WERI-Rb-1 (cell line): ENCODE measurements around the gene SOCS7.

Experiments used
- DNase-seq: peaks from one replicate; pipeline ENCODE4 v3.0.0-alpha.2; 2020
- H3K27ac ChIP-seq: fragments of 250-450 bp; sonication (Bioruptor Pico); 2 replicates; pipeline ENCODE4 v1.5.1; 2020; ENCODE audit warnings: mild to moderate bottlenecking, moderate library complexity
- H3K27me3 ChIP-seq: fragments of 250-450 bp; sonication (Bioruptor Pico); 2 replicates; pipeline ENCODE4 v1.5.1; 2021; ENCODE audit warnings: mild to moderate bottlenecking, low read depth, moderate library complexity; ENCODE audit not compliant: insufficient read depth, severe bottlenecking
- H3K36me3 ChIP-seq: fragments of 250-450 bp; sonication (Bioruptor Pico); 2 replicates; pipeline ENCODE4 v1.5.1; 2020; ENCODE audit warnings: mild to moderate bottlenecking, moderate library complexity
- H3K4me3 ChIP-seq: 2 replicates; pipeline ENCODE4 v1.5.1; 2011; ENCODE audit warnings: low read depth, mild to moderate bottlenecking, control low read depth, low read length
- H3K9me3 ChIP-seq: fragments of 250-450 bp; sonication (Bioruptor Pico); 2 replicates; pipeline ENCODE4 v1.5.1; 2021; ENCODE audit warnings: mild to moderate bottlenecking, moderate library complexity; ENCODE audit not compliant: severe bottlenecking
- CTCF ChIP-seq: IDR thresholded peaks from 2 replicates; pipeline ENCODE4 v1.5.1; 2011; ENCODE audit warnings: low read depth, mild to moderate bottlenecking, control low read depth, inconsistent platforms, low read length

Gene SOCS7

GRCh38 chr17:38338535-38338934 is 13.1 kb upstream of the SOCS7 start:
- Histone ChIP-seq H3K4me3 (no peak overlapping the region), H3K36me3 (no peaks in the 10 kb centered on the region), H3K27ac (no peak overlapping the region), H3K27me3 (no peaks in the 10 kb centered on the region), H3K9me3 (no peaks in the 10 kb centered on the region)
- no peak for TF ChIP-seq CTCF
- DNase-seq: no peak

- H3K27me3 ChIP-seq: no peaks in the 10 kb centered on the region
- TF ChIP-seq CTCF: no peak
- no peaks in the 10 kb centered on the region for H3K36me3 ChIP-seq
- no peak overlapping the region for H3K27ac ChIP-seq
- no peaks in the 10 kb centered on the region for H3K9me3 ChIP-seq
- no peak overlapping the region for H3K4me3 ChIP-seq
- no peak for DNase-seq
Observed at GRCh38 chr17:38339891-38340290, 11.8 kb upstream of the SOCS7 start.

- Histone ChIP-seq H3K27ac (no peak overlapping the region), H3K27me3 (no peaks in the 10 kb centered on the region), H3K4me3 (no peak overlapping the region), H3K9me3 (no peaks in the 10 kb centered on the region), H3K36me3 (no peaks in the 10 kb centered on the region)
- no peak for TF ChIP-seq CTCF
- no peak for DNase-seq
Observed at GRCh38 chr17:38341035-38341721, 10.5 kb upstream of the SOCS7 start.

- no peak for DNase-seq
- no peaks in the 10 kb centered on the region for H3K27me3 ChIP-seq
- no peaks in the 10 kb centered on the region for H3K36me3 ChIP-seq
- TF ChIP-seq CTCF: no peak
- H3K4me3 ChIP-seq: no peak overlapping the region
- no peaks in the 10 kb centered on the region for H3K9me3 ChIP-seq
- H3K27ac ChIP-seq: no peak overlapping the region
Observed at GRCh38 chr17:38342886-38343607, 8.6 kb upstream of the SOCS7 start.

- no peak for DNase-seq
- Histone ChIP-seq H3K9me3 (no peaks in the 10 kb centered on the region), H3K27me3 (no peaks in the 10 kb centered on the region), H3K4me3 (no peak within 1 kb of the TSS), H3K36me3 (no peaks in the 10 kb centered on the region), H3K27ac (no peak within 1 kb of the TSS)
- no peak for TF ChIP-seq CTCF
Observed at GRCh38 chr17:38343608-38344419, 7.8 kb upstream of the SOCS7 start, which contains the start of gene GPR179. TSS of gene GPR179 (minus strand) at chr17:38343956. CDS start at chr17:38343789, 167 bp downstream.
